ENCODE results near the gene CXCL17.

CXCL17 gene

DNA sequence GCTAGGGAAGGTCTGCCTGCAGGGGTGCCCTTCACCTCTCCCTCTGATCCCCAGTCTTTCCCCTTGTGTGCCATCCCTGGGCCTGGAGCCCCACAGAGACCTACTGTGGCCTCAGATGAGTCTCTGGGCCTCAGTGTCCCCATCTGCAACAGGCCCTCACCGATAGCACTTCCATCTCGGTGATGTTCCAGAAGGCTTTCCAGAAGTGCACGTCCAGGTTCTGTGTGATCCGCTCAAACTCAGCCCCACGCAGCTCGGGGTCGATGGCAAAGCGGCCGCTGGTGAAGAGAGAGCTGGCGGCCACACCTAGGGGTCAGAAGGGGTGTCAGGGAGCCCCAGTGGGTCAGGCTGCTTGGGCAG is 35.0 kb downstream of the CXCL17 start:
- H3K9me3 ChIP-seq (ENCODE audit: severe bottlenecking) = no peaks in the 10 kb centered on the region
- TF ChIP-seq, protein P1, sequence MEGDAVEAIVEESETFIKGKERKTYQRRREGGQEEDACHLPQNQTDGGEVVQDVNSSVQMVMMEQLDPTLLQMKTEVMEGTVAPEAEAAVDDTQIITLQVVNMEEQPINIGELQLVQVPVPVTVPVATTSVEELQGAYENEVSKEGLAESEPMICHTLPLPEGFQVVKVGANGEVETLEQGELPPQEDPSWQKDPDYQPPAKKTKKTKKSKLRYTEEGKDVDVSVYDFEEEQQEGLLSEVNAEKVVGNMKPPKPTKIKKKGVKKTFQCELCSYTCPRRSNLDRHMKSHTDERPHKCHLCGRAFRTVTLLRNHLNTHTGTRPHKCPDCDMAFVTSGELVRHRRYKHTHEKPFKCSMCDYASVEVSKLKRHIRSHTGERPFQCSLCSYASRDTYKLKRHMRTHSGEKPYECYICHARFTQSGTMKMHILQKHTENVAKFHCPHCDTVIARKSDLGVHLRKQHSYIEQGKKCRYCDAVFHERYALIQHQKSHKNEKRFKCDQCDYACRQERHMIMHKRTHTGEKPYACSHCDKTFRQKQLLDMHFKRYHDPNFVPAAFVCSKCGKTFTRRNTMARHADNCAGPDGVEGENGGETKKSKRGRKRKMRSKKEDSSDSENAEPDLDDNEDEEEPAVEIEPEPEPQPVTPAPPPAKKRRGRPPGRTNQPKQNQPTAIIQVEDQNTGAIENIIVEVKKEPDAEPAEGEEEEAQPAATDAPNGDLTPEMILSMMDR (IDR thresholded peaks at IDR 0.05; ENCODE audit: poor library complexity, severe bottlenecking) = no peak

DNA sequence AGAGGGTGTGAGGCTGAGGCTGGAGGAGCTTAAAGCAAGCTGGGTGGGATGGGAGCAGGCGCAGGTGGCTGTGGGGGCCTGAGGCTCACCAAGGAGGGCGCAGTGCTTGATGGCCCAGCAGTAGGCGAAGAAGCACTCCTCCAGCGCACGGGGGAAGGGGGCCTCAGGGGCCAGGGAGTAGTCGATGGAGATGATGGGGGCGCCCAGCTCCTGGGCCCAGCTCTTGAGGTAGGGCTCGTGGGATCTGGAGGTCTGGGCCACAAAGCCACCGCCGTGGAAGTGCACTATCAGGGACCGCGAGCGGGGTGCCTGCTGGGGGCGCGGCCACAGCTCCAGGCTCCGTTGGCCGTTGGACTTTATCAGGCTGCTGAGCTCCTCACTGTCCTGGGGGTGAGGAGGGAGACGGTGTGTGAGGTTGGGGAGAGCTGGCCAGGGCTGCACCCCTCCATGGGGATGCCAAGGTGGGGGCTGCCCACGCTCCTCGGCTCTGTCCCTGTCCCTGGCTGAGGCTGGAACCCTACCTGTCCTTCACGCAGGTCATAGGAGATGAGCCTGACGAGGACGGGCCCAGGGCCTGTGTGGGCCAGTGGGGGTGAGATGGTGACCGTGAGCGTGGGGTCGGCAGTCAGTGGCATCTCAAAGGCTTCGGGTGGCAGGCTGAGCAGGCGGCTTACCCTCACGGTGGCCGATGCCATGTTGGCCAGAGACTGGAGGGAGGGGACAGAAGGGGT is 35.5 kb downstream of the CXCL17 start:
- Histone ChIP-seq H3K9me3 (ENCODE audit: severe bottlenecking) (no peaks in the 10 kb centered on the region), H3K4me3 (ENCODE audit: severe bottlenecking) (no peak overlapping the region), H3K27ac (ENCODE audit: poor library complexity, severe bottlenecking) (no peak overlapping the region), H3K27me3 (ENCODE audit: insufficient read depth, poor library complexity, severe bottlenecking) (no peaks in the 10 kb centered on the region), H3K4me1 (ENCODE audit: insufficient read depth, poor library complexity, severe bottlenecking) (no peaks in the 10 kb centered on the region), H3K36me3 (ENCODE audit: low read depth) (no peaks in the 10 kb centered on the region; the same call in 1 of the 2 replicates)
- TF ChIP-seq, protein P1 (IDR thresholded peaks at IDR 0.05; ENCODE audit: poor library complexity, severe bottlenecking) = no peak
- ATAC-seq (ENCODE audit: low read depth) (no peak), DNase-seq (ENCODE audit: low spot score) (no peak)

More for the DNA sequence above, 35.0 kb downstream of the CXCL17 start:
- DNase-seq (ENCODE audit: low spot score) = no peak
- no peak overlapping the region for H3K4me3 ChIP-seq (ENCODE audit: severe bottlenecking)
- ATAC-seq (ENCODE audit: low read depth) = no peak
- H3K36me3 ChIP-seq (ENCODE audit: low read depth) = no peaks in the 10 kb centered on the region; the same call in 1 of the 2 replicates
- H3K27ac ChIP-seq (ENCODE audit: poor library complexity, severe bottlenecking) = no peak overlapping the region
- no peaks in the 10 kb centered on the region for H3K27me3 ChIP-seq (ENCODE audit: insufficient read depth, poor library complexity, severe bottlenecking)
- H3K4me1 ChIP-seq (ENCODE audit: insufficient read depth, poor library complexity, severe bottlenecking) = no peaks in the 10 kb centered on the region

DNA sequence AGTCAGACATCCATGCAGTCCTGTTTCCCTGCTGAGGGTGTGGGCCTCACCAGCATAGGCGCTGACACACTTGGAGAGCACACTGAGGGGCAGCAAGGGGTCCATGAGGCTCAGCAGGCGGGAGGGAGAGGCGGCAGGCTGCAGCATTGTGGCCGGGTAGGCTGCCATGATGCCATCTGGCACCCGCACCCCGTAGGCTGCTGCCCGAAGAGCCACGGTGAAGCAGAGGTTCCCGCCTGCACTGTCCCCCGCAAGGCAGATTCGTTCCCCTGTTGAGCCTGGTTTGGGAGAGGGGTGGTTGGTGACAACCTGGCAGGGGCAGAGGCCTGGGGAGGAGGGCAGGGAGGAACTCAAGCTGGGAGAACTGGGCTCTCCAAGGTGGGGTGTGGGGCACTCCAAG is 36.6 kb downstream of the CXCL17 start:
- H3K4me1 ChIP-seq (ENCODE audit: insufficient read depth, poor library complexity, severe bottlenecking) = no peaks in the 10 kb centered on the region
- no peaks in the 10 kb centered on the region; the same call in 1 of the 2 replicates for H3K36me3 ChIP-seq (ENCODE audit: low read depth)
- no peak overlapping the region for H3K27ac ChIP-seq (ENCODE audit: poor library complexity, severe bottlenecking)
- no peaks in the 10 kb centered on the region for H3K27me3 ChIP-seq (ENCODE audit: insufficient read depth, poor library complexity, severe bottlenecking)
- H3K4me3 ChIP-seq (ENCODE audit: severe bottlenecking) = no peak overlapping the region
- ATAC-seq (ENCODE audit: low read depth) = no peak
- no peak for DNase-seq (ENCODE audit: low spot score)
- TF ChIP-seq, protein P1 (IDR thresholded peaks at IDR 0.05; ENCODE audit: poor library complexity, severe bottlenecking) = no peak
- H3K9me3 ChIP-seq (ENCODE audit: severe bottlenecking) = no peaks in the 10 kb centered on the region

DNA sequence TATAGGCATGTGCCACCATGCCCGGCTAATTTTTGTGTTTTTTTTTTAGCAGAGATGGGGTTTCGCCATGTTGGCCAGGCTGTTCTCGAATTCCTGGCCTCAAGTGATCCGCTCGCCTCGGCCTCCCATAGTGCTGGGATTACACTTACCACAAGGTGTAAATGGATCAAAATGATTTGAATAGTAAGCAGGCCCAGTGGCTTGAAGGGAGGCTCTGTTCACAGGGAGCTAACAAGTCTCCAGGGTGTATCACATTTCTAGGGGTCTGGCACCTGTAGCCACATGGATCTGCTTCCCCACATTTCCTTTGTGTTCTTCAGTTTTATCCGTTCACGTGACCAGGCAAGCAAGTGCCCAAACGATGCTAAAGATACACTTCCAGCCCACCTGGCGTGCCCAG is 39.2 kb downstream of the CXCL17 start:
- Histone ChIP-seq H3K36me3 (ENCODE audit: low read depth) (no peaks in the 10 kb centered on the region; the same call in 1 of the 2 replicates), H3K27me3 (ENCODE audit: insufficient read depth, poor library complexity, severe bottlenecking) (no peaks in the 10 kb centered on the region), H3K4me3 (ENCODE audit: severe bottlenecking) (no peak overlapping the region), H3K4me1 (ENCODE audit: insufficient read depth, poor library complexity, severe bottlenecking) (no peaks in the 10 kb centered on the region), H3K9me3 (ENCODE audit: severe bottlenecking) (no peaks in the 10 kb centered on the region), H3K27ac (ENCODE audit: poor library complexity, severe bottlenecking) (no peak overlapping the region)
- ATAC-seq (ENCODE audit: low read depth) (no peak), DNase-seq (ENCODE audit: low spot score) (no peak)
- TF ChIP-seq, protein P1 (IDR thresholded peaks at IDR 0.05; ENCODE audit: poor library complexity, severe bottlenecking) = no peak

All from RWPE2 (cell line).